A673 (cell line): ENCODE measurements around the gene BEGAIN. TPM values are rescaled to one million over a fixed set of nuclear protein-coding genes. Genes with fewer than 3 reads are reported as not detected.
A peak's percentile ranks its signal among the peaks of the same experiment; 100 is the strongest.

Experiments
- BruUV-seq: library from RNA; stranded (reverse); fragments of 400-500 nt; replicated peaks from 2 replicates; lab custom pipeline; 2021; lab: Mats Ljungman, UMichigan
- CTCF ChIA-PET: fragments of 300-600 bp; sonication (Branson Sonifier 250); formaldehyde crosslinking; loops from one replicate; lab custom pipeline; 2022; ENCODE audit warnings: antibody characterized with exemption; lab: Charles Lee
- POLR2A ChIA-PET: fragments of 300-600 bp; sonication (Branson Sonifier 250); formaldehyde crosslinking; loops from one replicate; lab custom pipeline; 2022; ENCODE audit warnings: antibody characterized with exemption; ENCODE audit not compliant: low non-redundant PET; lab: Charles Lee
- DNase-seq: peaks from one replicate; pipeline ENCODE4 v3.0.0-alpha.2; 2015; ENCODE audit warnings: low spot score
- H3K27ac ChIP-seq: fragments of 200-600 bp; sonication (generic); 2 replicates; pipeline ENCODE4 v1.5.1; 2016; ENCODE audit warnings: mixed run types, low read depth, mild to moderate bottlenecking, mixed read lengths, antibody characterized with exemption, low read length; ENCODE audit not compliant: poor library complexity, severe bottlenecking
- H3K27me3 ChIP-seq: fragments of 200-600 bp; sonication (generic); replicated peaks from 2 replicates; pipeline ENCODE4 v1.6.1; 2017; ENCODE audit warnings: mixed run types, low read depth, mild to moderate bottlenecking, mixed read lengths, antibody characterized with exemption, low read length; ENCODE audit not compliant: insufficient read depth, poor library complexity
- H3K36me3 ChIP-seq: fragments of 200-600 bp; sonication (generic); 2 replicates; pipeline ENCODE4 v1.6.1; 2016; ENCODE audit warnings: mixed run types, mild to moderate bottlenecking, mixed read lengths, antibody characterized with exemption, low read length; ENCODE audit not compliant: insufficient read depth, poor library complexity, severe bottlenecking
- H3K4me1 ChIP-seq: fragments of 200-600 bp; sonication (generic); 2 replicates; pipeline ENCODE4 v1.6.1; 2017; ENCODE audit warnings: mixed run types, mild to moderate bottlenecking, mixed read lengths, antibody characterized with exemption, low read length; ENCODE audit not compliant: insufficient read depth, poor library complexity, severe bottlenecking
- H3K4me3 ChIP-seq: fragments of 200-600 bp; sonication (generic); 2 replicates; pipeline ENCODE4 v1.5.1; 2016; ENCODE audit warnings: low read depth, mixed run types, mild to moderate bottlenecking, mixed read lengths, low read length; ENCODE audit not compliant: poor library complexity, severe bottlenecking
- H3K9me3 ChIP-seq: fragments of 200-600 bp; sonication (generic); 2 replicates; pipeline ENCODE4 v1.6.1; 2016; ENCODE audit warnings: mixed run types, low read depth, mild to moderate bottlenecking, mixed read lengths, antibody characterized with exemption, low read length; ENCODE audit not compliant: poor library complexity, severe bottlenecking
- EZH2 ChIP-seq: fragments of 200-600 bp; sonication (generic); IDR thresholded peaks from 2 replicates; pipeline ENCODE4 v1.6.1; 2017; ENCODE audit warnings: borderline replicate concordance, low read depth, mild to moderate bottlenecking, mixed read lengths, antibody characterized with exemption, low read length; ENCODE audit not compliant: poor library complexity, severe bottlenecking
- intact Hi-C: fragments of 100-400 bp; cut with micrococcal nuclease; formaldehyde crosslinking; loops from one replicate; pipeline ENCODE4 v1.10.0; 2022; ENCODE audit not compliant: unreplicated experiment
- total RNA-seq: library from RNA; stranded (reverse); gene quantifications from 2 replicates; pipeline ENCODE4 v1.2.3, GENCODE V29; 2021
- TF ChIP-seq, protein P1 (sequence below): fragments of 300-800, 200-600 bp; sonication (generic); conservative IDR thresholded peaks from 2 replicates; pipeline ENCODE4 v1.5.1; 2017; ENCODE audit warnings: low read depth, mild to moderate bottlenecking, antibody characterized with exemption, low read length, moderate library complexity, mixed read lengths

BEGAIN gene
- total RNA-seq, 1 experiment from 2014 or later = 0.84 TPM

DNA sequence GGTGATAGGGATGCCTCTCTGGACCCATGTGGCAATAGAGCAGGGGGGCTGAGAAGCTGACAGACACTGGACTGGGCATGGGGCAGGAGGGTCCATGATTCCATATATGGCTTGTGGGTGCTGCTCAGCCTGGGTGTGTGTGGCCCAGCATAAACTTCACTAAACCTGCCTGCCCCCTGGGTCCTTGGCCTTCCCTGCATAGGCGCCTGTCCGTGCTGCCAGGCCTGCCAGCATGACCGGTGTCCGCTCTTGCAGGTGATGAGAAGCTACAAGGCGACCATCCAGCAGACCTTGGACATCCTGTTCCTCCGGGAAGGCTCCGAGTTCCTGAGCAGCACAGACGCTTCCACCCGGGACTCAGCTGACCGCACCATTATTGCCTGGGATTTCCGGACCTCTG is 61.6 kb downstream of the BEGAIN start:
- CTCF ChIA-PET = interaction anchor here (0.5 to 1.6 kb wide), 3 partner anchors 120 to 1394 kb away, joined by 3 to 11 read pairs (median 4); no protein-coding TSS in a partner anchor
- H3K4me1 ChIP-seq = peaks cover 4% of the 10 kb centered on the region
- H3K4me3 ChIP-seq = no peak overlapping the region
- no peak for DNase-seq
- intact Hi-C loops = loop anchor here (2.0 to 10.0 kb wide), 2 partner anchors 119 to 141 kb away; no protein-coding TSS in a partner anchor
- H3K9me3 ChIP-seq = no peaks in the 10 kb centered on the region
- no peak overlapping the region for H3K27ac ChIP-seq
- POLR2A ChIA-PET = no interaction called here
- TF ChIP-seq EZH2 = no peak
- TF ChIP-seq, protein P1, sequence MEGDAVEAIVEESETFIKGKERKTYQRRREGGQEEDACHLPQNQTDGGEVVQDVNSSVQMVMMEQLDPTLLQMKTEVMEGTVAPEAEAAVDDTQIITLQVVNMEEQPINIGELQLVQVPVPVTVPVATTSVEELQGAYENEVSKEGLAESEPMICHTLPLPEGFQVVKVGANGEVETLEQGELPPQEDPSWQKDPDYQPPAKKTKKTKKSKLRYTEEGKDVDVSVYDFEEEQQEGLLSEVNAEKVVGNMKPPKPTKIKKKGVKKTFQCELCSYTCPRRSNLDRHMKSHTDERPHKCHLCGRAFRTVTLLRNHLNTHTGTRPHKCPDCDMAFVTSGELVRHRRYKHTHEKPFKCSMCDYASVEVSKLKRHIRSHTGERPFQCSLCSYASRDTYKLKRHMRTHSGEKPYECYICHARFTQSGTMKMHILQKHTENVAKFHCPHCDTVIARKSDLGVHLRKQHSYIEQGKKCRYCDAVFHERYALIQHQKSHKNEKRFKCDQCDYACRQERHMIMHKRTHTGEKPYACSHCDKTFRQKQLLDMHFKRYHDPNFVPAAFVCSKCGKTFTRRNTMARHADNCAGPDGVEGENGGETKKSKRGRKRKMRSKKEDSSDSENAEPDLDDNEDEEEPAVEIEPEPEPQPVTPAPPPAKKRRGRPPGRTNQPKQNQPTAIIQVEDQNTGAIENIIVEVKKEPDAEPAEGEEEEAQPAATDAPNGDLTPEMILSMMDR = no peak
- no peaks in the 10 kb centered on the region for H3K27me3 ChIP-seq
- no peaks in the 10 kb centered on the region for H3K36me3 ChIP-seq
- BruUV-seq = no TSS peak

- no peak for TF ChIP-seq EZH2
- TF ChIP-seq, protein P1 = peak; percentile 73
- intact Hi-C loops = loop anchor here (2.0 to 10.0 kb wide), 2 partner anchors 120 to 140 kb away; no protein-coding TSS in a partner anchor
Measured at GRCh38 chr14:100524933-100525243, 62.3 kb downstream of the BEGAIN start.

DNA sequence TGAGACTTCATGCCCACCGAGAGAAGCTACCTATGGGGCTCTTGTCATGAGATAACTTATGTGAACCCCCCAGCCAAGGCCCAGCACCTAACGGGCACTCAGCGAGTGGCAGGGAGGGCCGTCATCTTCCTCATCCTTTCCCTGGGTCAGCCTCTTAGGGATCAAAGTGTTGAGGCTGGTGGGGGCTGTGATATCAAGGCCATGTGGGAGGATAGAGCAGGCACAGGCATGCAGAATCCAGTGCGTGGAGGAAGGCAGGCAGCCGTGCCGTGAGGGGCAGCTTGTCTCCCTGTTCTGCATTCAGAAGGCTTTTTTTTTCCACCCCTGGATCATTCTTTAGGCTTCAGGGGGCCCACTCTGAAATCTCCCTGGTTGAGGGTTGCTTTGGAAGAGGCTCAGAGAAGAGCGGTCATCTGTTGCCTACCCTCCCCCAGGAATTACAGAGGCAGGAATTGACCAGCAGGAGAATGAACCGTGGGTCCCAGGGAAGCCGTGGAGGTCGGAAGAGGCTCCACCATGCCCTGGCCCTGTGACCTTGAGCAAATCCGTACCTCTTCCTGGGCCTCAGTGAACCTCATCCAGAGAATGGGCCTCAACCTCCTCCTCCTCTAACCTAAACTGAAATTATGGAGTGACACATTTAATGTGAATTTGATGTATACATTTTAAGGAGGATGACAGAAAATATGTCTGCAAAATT is 62.8 kb downstream of the BEGAIN start:
- ChIA-PET POLR2A (no interaction called here), CTCF (interaction anchor here (1.0 to 1.6 kb wide), 2 partner anchors 121 to 140 kb away, joined by 8 to 11 read pairs; no protein-coding TSS in a partner anchor)
- H3K36me3 ChIP-seq = no peaks in the 10 kb centered on the region
- H3K4me1 ChIP-seq = peaks cover 4% of the 10 kb centered on the region
- intact Hi-C loops = loop anchor here (2.0 to 10.0 kb wide), 2 partner anchors 120 to 140 kb away; no protein-coding TSS in a partner anchor
- TF ChIP-seq EZH2 = no peak
- TF ChIP-seq, protein P1 = no peak
- H3K9me3 ChIP-seq = no peaks in the 10 kb centered on the region
- H3K27ac ChIP-seq = no peak overlapping the region
- no peak for DNase-seq
- no peak overlapping the region for H3K4me3 ChIP-seq
- BruUV-seq = no TSS peak
- no peaks in the 10 kb centered on the region for H3K27me3 ChIP-seq

More at GRCh38 chr14:100524933-100525243, 62.3 kb downstream of the BEGAIN start:
- no TSS peak for BruUV-seq
- H3K4me3 ChIP-seq = no peak overlapping the region
- H3K36me3 ChIP-seq = no peaks in the 10 kb centered on the region
- H3K27me3 ChIP-seq = no peaks in the 10 kb centered on the region
- no peak overlapping the region for H3K27ac ChIP-seq
- peaks cover 4% of the 10 kb centered on the region for H3K4me1 ChIP-seq
- DNase-seq = peak; percentile 47
- ChIA-PET CTCF (interaction anchor here (0.5 to 1.6 kb wide), 3 partner anchors 121 to 1395 kb away, joined by 4 to 11 read pairs (median 8); no protein-coding TSS in a partner anchor), POLR2A (no interaction called here)
- H3K9me3 ChIP-seq = no peaks in the 10 kb centered on the region
